HCT116 (cell line): Measurements from ENCODE around the gene OVOL3. TPM values are rescaled to one million over a fixed set of nuclear protein-coding genes. Genes with fewer than 3 reads are reported as not detected.

Experiments
- ATAC-seq: fragments of 200-7000 bp; cut with Tn5 transposase; 2 replicates; pipeline ENCODE4 v1.9.1; 2020; ENCODE audit warnings: mild to moderate bottlenecking, moderate library complexity
- BruUV-seq: library from RNA; stranded (reverse); fragments of 400-500 nt; replicated peaks from 2 replicates; lab custom pipeline; 2021; lab: Mats Ljungman, UMichigan
- CTCF ChIA-PET: fragments of 300-600 bp; sonication (Branson Sonifier 250); formaldehyde crosslinking; loops from one replicate; lab custom pipeline; 2021; ENCODE audit warnings: antibody characterized with exemption; lab: Charles Lee
- POLR2A ChIA-PET: fragments of 300-600, 350-600 bp; sonication (Branson Sonifier 250); formaldehyde crosslinking; loops from one replicate; lab custom pipeline; 2021; ENCODE audit warnings: antibody characterized with exemption; lab: Charles Lee
- RAD21 ChIA-PET, 2 experiments: fragments of 300-600 bp; sonication (Branson Sonifier 250); formaldehyde crosslinking; loops; one replicate each; lab custom pipeline; 2023; ENCODE audit warnings: low total read pairs in 2 of 2; ENCODE audit not compliant: uncharacterized antibody in 2 of 2, unreplicated experiment in 2 of 2, low non-redundant PET in 1 of 2; lab: Charles Lee
- DNase-seq: peaks from one replicate; pipeline ENCODE4 v3.0.0-alpha.2; 2010; ENCODE audit warnings: low read depth, low spot score
- H2AFZ ChIP-seq: fragments of 200-600 bp; shearing (Covaris generic), sonication (generic); 2 replicates; pipeline ENCODE4 v1.6.1; 2017; ENCODE audit warnings: low read depth, mixed run types, mixed read lengths, antibody characterized with exemption, low read length; ENCODE audit not compliant: poor library complexity, severe bottlenecking
- H3K27ac ChIP-seq: 2 replicates; pipeline ENCODE4 v1.5.1; 2012; ENCODE audit warnings: low read depth, low read length
- H3K27me3 ChIP-seq: fragments of 200-600 bp; sonication (generic); 2 replicates; pipeline ENCODE4 v1.6.1; 2016; ENCODE audit warnings: mixed run types, low read length, mixed read lengths; ENCODE audit not compliant: insufficient read depth
- H3K36me3 ChIP-seq, 2 experiments: fragments of 200-500 bp in 1 of 2; fragments of 200-600 bp in 1 of 2; sonication (Bioruptor generic) in 1 of 2; sonication (generic) in 1 of 2; 2 replicates each; pipeline versions ENCODE4 v1.5.1 to v1.6.1; 2014 to 2016; ENCODE audit warnings: low read length in 2 of 2, inconsistent platforms in 1 of 2, mixed read lengths in 1 of 2, mixed run types in 1 of 2; ENCODE audit not compliant: insufficient read depth in 2 of 2, control insufficient read depth in 1 of 2
- H3K4me1 ChIP-seq, 2 experiments: fragments of 200-600 bp in 1 of 2; sonication (generic) in 1 of 2; 2 replicates each; pipeline versions ENCODE4 v1.5.1 to v1.6.1; 2012 to 2017; ENCODE audit warnings: low read length in 2 of 2, inconsistent platforms in 1 of 2, mild to moderate bottlenecking in 1 of 2, mixed read lengths in 1 of 2, mixed run types in 1 of 2, moderate library complexity in 1 of 2; ENCODE audit not compliant: insufficient read depth in 2 of 2, control insufficient read depth in 1 of 2
- H3K4me2 ChIP-seq: fragments of 200-600 bp; sonication (generic); 2 replicates; pipeline ENCODE4 v1.6.1; 2017; ENCODE audit warnings: mixed run types, low read length, mixed read lengths
- H3K4me3 ChIP-seq, 2 experiments: fragments of 200-600 bp in 1 of 2; sonication (generic) in 1 of 2; replicated peaks in 1 of 2; 2 replicates each; pipeline ENCODE4 v1.5.1; 2011 to 2016; ENCODE audit warnings: low read length in 2 of 2, control low read depth in 1 of 2, low read depth in 1 of 2, mild to moderate bottlenecking in 1 of 2, mixed read lengths in 1 of 2, mixed run types in 1 of 2
- H3K79me2 ChIP-seq: fragments of 200-600 bp; sonication (generic); 2 replicates; pipeline ENCODE4 v1.6.1; 2017; ENCODE audit warnings: mild to moderate bottlenecking, mixed run types, low read length, moderate library complexity, mixed read lengths; ENCODE audit not compliant: insufficient read depth
- H3K9ac ChIP-seq: fragments of 200-600 bp; sonication (generic); 2 replicates; pipeline ENCODE4 v1.6.1; 2016; ENCODE audit warnings: low read length, mixed read lengths
- H3K9me2 ChIP-seq: fragments of 200-600 bp; sonication (generic), shearing (Covaris generic); 2 replicates; pipeline ENCODE4 v1.6.1; 2017; ENCODE audit warnings: mixed run types, mild to moderate bottlenecking, moderate library complexity; ENCODE audit not compliant: insufficient read depth
- H3K9me3 ChIP-seq, 2 experiments: fragments of 200-500 bp in 1 of 2; fragments of 200-600 bp in 1 of 2; sonication (Bioruptor generic) in 1 of 2; sonication (generic) in 1 of 2; 2 replicates each; pipeline ENCODE4 v1.6.1; 2014 to 2017; ENCODE audit warnings: low read length in 2 of 2, mixed read lengths in 2 of 2, inconsistent platforms in 1 of 2, low read depth in 1 of 2, mild to moderate bottlenecking in 1 of 2, mixed run types in 1 of 2, moderate library complexity in 1 of 2; ENCODE audit not compliant: control insufficient read depth in 1 of 2, insufficient read depth in 1 of 2
- H4K20me1 ChIP-seq: fragments of 200-600 bp; sonication (generic), shearing (Covaris generic); 2 replicates; pipeline ENCODE4 v1.6.1; 2017; ENCODE audit warnings: mixed run types, mild to moderate bottlenecking, moderate library complexity; ENCODE audit not compliant: insufficient read depth
- CEBPB ChIP-seq: IDR thresholded peaks from 2 replicates; pipeline ENCODE4 v1.6.1; 2012; ENCODE audit warnings: low read depth
- EZH2 ChIP-seq: fragments of 200-600 bp; sonication (generic); IDR thresholded peaks from 2 replicates; pipeline ENCODE4 v1.6.1; 2017; ENCODE audit warnings: antibody characterized with exemption, mixed run types
- EZH2phosphoT487 ChIP-seq: fragments of 200-600 bp; IDR thresholded peaks from 2 replicates; pipeline ENCODE4 v1.6.1; 2018; ENCODE audit warnings: antibody characterized with exemption, borderline replicate concordance
- RAD21 ChIP-seq: IDR thresholded peaks from 2 replicates; pipeline ENCODE4 v1.6.1; 2012; ENCODE audit warnings: low read depth, mild to moderate bottlenecking
- intact Hi-C: fragments of 100-400 bp; cut with micrococcal nuclease; formaldehyde crosslinking; loops from 2 replicates; pipeline ENCODE4 v1.10.0; 2022
- total RNA-seq: library from RNA; stranded (reverse); gene quantifications from one replicate; pipeline ENCODE4 v1.2.1, GENCODE V29; 2021; ENCODE audit not compliant: unreplicated experiment
- TF ChIP-seq, protein P1 (sequence below), 3 experiments: fragments of 200-600 bp in 1 of 3; sonication (generic) in 1 of 3; IDR thresholded peaks in 2 of 3; conservative IDR thresholded peaks in 1 of 3; 2 replicates each; pipeline ENCODE4 v1.5.1; 2012 to 2017; ENCODE audit warnings: low read depth in 2 of 3, low read length in 2 of 3, antibody characterized with exemption in 1 of 3, borderline replicate concordance in 1 of 3, control low read depth in 1 of 3, mild to moderate bottlenecking in 1 of 3, mixed read lengths in 1 of 3, mixed run types in 1 of 3, moderate library complexity in 1 of 3; ENCODE audit not compliant: insufficient read depth in 1 of 3
- TF ChIP-seq, protein P2 (sequence below): IDR thresholded peaks from 2 replicates; pipeline ENCODE4 v1.6.1; 2012

Gene OVOL3
- total RNA-seq, 1 experiment from 2014 or later: not detected

DNA sequence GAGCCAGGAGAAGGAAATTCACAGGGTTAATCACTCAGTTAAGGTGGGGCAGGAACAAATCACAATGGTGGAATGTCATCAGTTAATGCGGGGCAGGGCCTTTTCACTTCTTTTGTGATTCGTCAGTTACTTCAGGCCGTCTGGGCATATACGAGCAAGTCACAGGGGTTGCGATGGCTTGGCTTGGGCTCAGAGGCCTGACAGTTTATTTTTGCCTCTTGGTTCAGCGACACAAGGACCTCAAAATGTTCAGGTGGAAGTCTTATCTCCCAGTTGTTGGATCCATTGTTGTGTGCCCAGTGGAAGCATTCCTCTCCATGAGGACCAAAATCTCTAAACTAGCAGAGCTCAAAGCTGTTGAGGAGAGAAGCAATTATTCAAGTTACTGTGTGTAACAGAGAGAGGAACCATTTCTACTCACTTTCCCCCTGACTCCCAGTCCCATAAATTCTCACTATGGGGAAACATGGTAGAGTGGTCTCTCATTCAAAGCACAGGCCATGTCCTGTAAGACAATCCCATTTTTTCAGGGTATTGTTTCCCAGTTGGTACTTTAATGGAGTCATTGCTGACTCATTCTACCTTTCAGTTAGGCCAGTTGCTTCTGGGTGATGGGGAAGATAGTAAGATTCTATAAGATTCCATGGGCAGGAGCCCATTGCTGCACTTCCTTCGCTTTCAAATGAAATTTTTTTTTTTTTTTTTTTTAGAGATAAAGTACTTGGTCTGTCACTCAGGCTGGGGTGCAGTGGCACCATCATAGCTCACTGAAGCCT is 50.1 kb downstream of the OVOL3 start:
- H3K4me1 ChIP-seq: no peaks in the 10 kb centered on the region
- no peak overlapping the region for H3K27ac ChIP-seq
- RAD21 ChIA-PET: no interaction called here
- no peaks in the 10 kb centered on the region for H3K9me3 ChIP-seq
- H4K20me1 ChIP-seq: no peaks in the 10 kb centered on the region
- CTCF ChIA-PET: no interaction called here
- TF ChIP-seq, protein P1, sequence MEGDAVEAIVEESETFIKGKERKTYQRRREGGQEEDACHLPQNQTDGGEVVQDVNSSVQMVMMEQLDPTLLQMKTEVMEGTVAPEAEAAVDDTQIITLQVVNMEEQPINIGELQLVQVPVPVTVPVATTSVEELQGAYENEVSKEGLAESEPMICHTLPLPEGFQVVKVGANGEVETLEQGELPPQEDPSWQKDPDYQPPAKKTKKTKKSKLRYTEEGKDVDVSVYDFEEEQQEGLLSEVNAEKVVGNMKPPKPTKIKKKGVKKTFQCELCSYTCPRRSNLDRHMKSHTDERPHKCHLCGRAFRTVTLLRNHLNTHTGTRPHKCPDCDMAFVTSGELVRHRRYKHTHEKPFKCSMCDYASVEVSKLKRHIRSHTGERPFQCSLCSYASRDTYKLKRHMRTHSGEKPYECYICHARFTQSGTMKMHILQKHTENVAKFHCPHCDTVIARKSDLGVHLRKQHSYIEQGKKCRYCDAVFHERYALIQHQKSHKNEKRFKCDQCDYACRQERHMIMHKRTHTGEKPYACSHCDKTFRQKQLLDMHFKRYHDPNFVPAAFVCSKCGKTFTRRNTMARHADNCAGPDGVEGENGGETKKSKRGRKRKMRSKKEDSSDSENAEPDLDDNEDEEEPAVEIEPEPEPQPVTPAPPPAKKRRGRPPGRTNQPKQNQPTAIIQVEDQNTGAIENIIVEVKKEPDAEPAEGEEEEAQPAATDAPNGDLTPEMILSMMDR (IDR thresholded peaks at IDR 0.05 in 2 of 3, conservative IDR thresholded peaks at IDR 0.05 in 1 of 3; ENCODE audit: borderline replicate concordance in 1 of 3, insufficient read depth in 1 of 3, low read depth in 2 of 3, low read length in 2 of 3): no peak
- TF ChIP-seq, protein P2, sequence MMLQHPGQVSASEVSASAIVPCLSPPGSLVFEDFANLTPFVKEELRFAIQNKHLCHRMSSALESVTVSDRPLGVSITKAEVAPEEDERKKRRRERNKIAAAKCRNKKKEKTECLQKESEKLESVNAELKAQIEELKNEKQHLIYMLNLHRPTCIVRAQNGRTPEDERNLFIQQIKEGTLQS: no peak
- no peak for TF ChIP-seq CEBPB
- no peak for TF ChIP-seq EZH2phosphoT487
- TF ChIP-seq EZH2: no peak
- no peak for TF ChIP-seq RAD21
- BruUV-seq: no TSS peak
- no peak overlapping the region for H3K4me2 ChIP-seq
- no peak for DNase-seq
- intact Hi-C loops: no loop called here
- no peak overlapping the region for H2AFZ ChIP-seq
- no peak overlapping the region for H3K4me3 ChIP-seq
- peaks cover 0 to 7% of the 10 kb centered on the region in 2 experiments; a peak in 1 of 4 replicates for H3K36me3 ChIP-seq
- ATAC-seq: no peak
- no peaks in the 10 kb centered on the region for H3K79me2 ChIP-seq
- no peaks in the 10 kb centered on the region for H3K27me3 ChIP-seq
- no peaks in the 10 kb centered on the region for H3K9me2 ChIP-seq
- no peak overlapping the region for H3K9ac ChIP-seq
- POLR2A ChIA-PET: no interaction called here

Other genes with a start within 250 kb of the OVOL3 start
- gene APLP1, start 242.6 kb upstream of the OVOL3 start, total RNA-seq: 41.2 TPM
- 13.7 TPM for gene NFKBID, start 210.6 kb upstream of the OVOL3 start, total RNA-seq
- gene HCST, start 208.6 kb upstream of the OVOL3 start, total RNA-seq: 1.2 TPM
- gene TYROBP, start 202.8 kb upstream of the OVOL3 start, total RNA-seq: 0.49 TPM
- 18.8 TPM for gene LRFN3, start 174.8 kb upstream of the OVOL3 start, total RNA-seq
- 21.0 TPM for gene SDHAF1, start 116.0 kb upstream of the OVOL3 start, total RNA-seq
- 27.9 TPM for gene SYNE4, start 102.3 kb upstream of the OVOL3 start, total RNA-seq
- 28.6 TPM for gene ALKBH6, start 96.9 kb upstream of the OVOL3 start, total RNA-seq
- gene CLIP3, start 78.3 kb upstream of the OVOL3 start, total RNA-seq: 1.5 TPM
- 1.7 TPM for gene THAP8, start 56.9 kb upstream of the OVOL3 start, total RNA-seq
- 17.0 TPM for gene WDR62, start 56.2 kb upstream of the OVOL3 start, total RNA-seq
- 108 TPM for gene POLR2I, start 3.7 kb downstream of the OVOL3 start, total RNA-seq
- gene TBCB, start 4.3 kb downstream of the OVOL3 start, total RNA-seq: 141 TPM
- 621 TPM for gene CAPNS1, start 28.9 kb downstream of the OVOL3 start, total RNA-seq
- not detected for gene COX7A1, start 41.3 kb downstream of the OVOL3 start, total RNA-seq
- gene ZNF565, start 103.5 kb downstream of the OVOL3 start, total RNA-seq: 3.2 TPM
- gene ZNF146, start 104.0 kb downstream of the OVOL3 start, total RNA-seq: 105 TPM